DND-41 (cell line): ENCODE results near the gene UST.

ENCODE experiments used
- ATAC-seq: fragments of 200-7000 bp; cut with Tn5 transposase; 3 replicates; pipeline ENCODE4 v1.9.1; 2021; ENCODE audit warnings: low read depth; ENCODE audit not compliant: insufficient read depth
- DNase-seq: peaks from one replicate; pipeline ENCODE4 v3.0.0-alpha.2; 2020
- H2AFZ ChIP-seq: 2 replicates; pipeline ENCODE4 v1.6.0; 2012; ENCODE audit warnings: low read depth, low read length
- H3K27ac ChIP-seq: 2 replicates; pipeline ENCODE4 v1.5.1; 2012; ENCODE audit warnings: low read length, inconsistent platforms
- H3K27me3 ChIP-seq: fragments of 200-600 bp; sonication (generic); 2 replicates; pipeline ENCODE4 v1.6.0; 2012; ENCODE audit warnings: low read length, mild to moderate bottlenecking, inconsistent platforms; ENCODE audit not compliant: insufficient read depth, poor library complexity
- H3K36me3 ChIP-seq: 2 replicates; pipeline ENCODE4 v1.5.1; 2012; ENCODE audit warnings: low read length, inconsistent platforms; ENCODE audit not compliant: insufficient read depth
- H3K4me1 ChIP-seq: 2 replicates; pipeline ENCODE4 v1.5.1; 2012; ENCODE audit warnings: mild to moderate bottlenecking, low read length; ENCODE audit not compliant: insufficient read depth
- H3K4me2 ChIP-seq: 2 replicates; pipeline ENCODE4 v1.6.0; 2012; ENCODE audit warnings: mild to moderate bottlenecking, moderate library complexity, low read length, inconsistent platforms; ENCODE audit not compliant: insufficient read depth
- H3K4me3 ChIP-seq, 2 experiments: fragments of 200-600 bp in 1 of 2; shearing (Covaris generic) in 1 of 2; 2 replicates each; pipeline ENCODE4 v1.5.1; 2012 to 2016; ENCODE audit warnings: inconsistent platforms in 2 of 2, low read length in 2 of 2, mild to moderate bottlenecking in 2 of 2, low read depth in 1 of 2, moderate library complexity in 1 of 2
- H3K79me2 ChIP-seq: 2 replicates; pipeline ENCODE4 v1.6.0; 2012; ENCODE audit warnings: low read length, inconsistent platforms; ENCODE audit not compliant: insufficient read depth
- H3K9ac ChIP-seq: 2 replicates; pipeline ENCODE4 v1.6.0; 2012; ENCODE audit warnings: low read depth, mild to moderate bottlenecking, inconsistent platforms, low read length, moderate library complexity
- H3K9me3 ChIP-seq: 2 replicates; pipeline ENCODE4 v1.5.1; 2012; ENCODE audit warnings: low read length, moderate library complexity, mild to moderate bottlenecking, inconsistent platforms; ENCODE audit not compliant: insufficient read depth, severe bottlenecking
- H4K20me1 ChIP-seq: 2 replicates; pipeline ENCODE4 v1.6.0; 2012; ENCODE audit warnings: low read length; ENCODE audit not compliant: insufficient read depth
- CTCF ChIP-seq: IDR thresholded peaks from 2 replicates; pipeline ENCODE4 v1.5.1; 2012; ENCODE audit warnings: borderline replicate concordance, low read length, moderate library complexity, mild to moderate bottlenecking; ENCODE audit not compliant: poor library complexity, severe bottlenecking; ENCODE audit errors: extremely low read depth
- EZH2 ChIP-seq: IDR thresholded peaks from 3 replicates; pipeline ENCODE4 v1.6.1; 2012; ENCODE audit warnings: borderline replicate concordance, low read depth, mild to moderate bottlenecking, moderate library complexity, low read length, inconsistent platforms; ENCODE audit not compliant: severe bottlenecking

The UST gene

DNA sequence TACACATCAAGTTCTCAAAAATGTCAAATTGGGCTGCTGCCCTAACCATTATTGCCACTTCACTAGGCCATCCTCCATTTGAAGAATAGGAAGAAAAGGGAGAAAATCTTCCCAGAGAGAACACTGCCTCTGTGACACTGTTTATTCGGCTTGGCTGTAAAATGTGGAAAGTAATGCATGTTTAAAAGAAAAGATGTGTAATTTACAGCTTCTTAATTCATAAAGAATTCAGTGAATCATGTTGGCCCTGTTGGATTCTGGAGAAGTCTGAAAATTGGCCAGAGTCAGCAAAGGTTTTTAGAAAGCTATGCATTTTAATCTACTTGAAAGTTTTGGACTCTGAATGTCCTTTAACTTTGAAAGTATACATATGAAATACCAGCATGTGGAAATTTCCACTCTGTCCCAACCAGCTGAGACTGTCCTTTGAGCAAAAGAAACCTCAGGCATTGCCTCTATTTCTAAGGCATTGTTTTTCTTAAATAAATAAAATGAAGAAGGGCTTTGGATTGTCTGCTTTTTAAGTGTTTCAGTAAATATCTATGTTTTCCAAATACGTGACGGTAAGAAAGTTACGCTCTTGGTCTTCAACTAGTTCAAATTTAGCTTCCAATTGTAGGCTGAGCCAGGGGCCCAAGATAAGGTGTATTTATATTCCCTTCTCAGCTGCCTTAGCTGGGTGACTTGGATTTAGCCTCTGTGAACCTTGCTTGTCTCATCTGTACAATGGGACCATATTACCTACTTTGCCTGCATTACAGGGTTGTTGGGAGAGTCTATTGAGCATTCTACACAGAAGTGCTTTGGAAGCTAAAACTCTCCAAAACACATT, 222.2 kb downstream of the UST start:
- Histone ChIP-seq H3K4me2 (no peak overlapping the region), H3K4me3 (no peak overlapping the region), H3K79me2 (no peaks in the 10 kb centered on the region), H2AFZ (no peak overlapping the region), H4K20me1 (no peaks in the 10 kb centered on the region), H3K36me3 (0 out of 2 replicates have a peak, but pooled peaks cover 4% of the 10 kb centered on the region), H3K9me3 (no peaks in the 10 kb centered on the region), H3K9ac (no peak overlapping the region), H3K27ac (no peak overlapping the region), H3K27me3 (no peaks in the 10 kb centered on the region), H3K4me1 (no peaks in the 10 kb centered on the region)
- TF ChIP-seq EZH2 (no peak), CTCF (no peak)
- no peak for ATAC-seq
- no peak for DNase-seq

DNA sequence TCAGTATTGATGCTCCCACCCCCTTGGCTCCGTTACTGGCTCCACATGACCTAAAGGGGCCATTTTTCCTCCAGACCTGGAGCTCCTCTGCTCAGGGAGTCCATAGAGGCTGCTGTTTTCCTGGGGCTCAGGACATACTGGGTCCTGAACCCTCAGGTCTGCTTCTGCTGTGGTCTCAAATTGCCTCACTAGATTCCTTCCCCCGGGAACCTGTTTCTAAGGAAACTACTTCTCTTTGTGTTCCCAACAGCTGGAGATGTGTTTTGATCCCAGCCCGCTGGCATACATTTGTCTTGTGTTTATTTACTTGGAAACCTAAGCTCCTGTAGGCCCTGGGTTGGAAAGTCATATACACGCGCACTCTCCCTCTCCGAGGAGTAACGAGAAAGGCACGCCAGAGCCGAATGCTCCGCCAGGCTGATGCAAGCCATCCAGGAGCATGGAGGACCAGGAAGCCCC, 222.8 kb downstream of the UST start:
- Histone ChIP-seq H4K20me1 (no peaks in the 10 kb centered on the region), H3K9me3 (no peaks in the 10 kb centered on the region), H3K9ac (no peak overlapping the region), H3K27me3 (no peaks in the 10 kb centered on the region), H3K27ac (no peak overlapping the region), H3K4me1 (no peaks in the 10 kb centered on the region), H3K36me3 (no peaks in the 10 kb centered on the region), H2AFZ (no peak overlapping the region), H3K79me2 (no peaks in the 10 kb centered on the region), H3K4me3 (no peak overlapping the region), H3K4me2 (no peak overlapping the region)
- DNase-seq (no peak), ATAC-seq (no peak)
- TF ChIP-seq CTCF (no peak), EZH2 (no peak)

GRCh38 chr6:148971031-148971927, 224.4 kb downstream of the UST start:
- DNase-seq (no peak), ATAC-seq (no peak)
- Histone ChIP-seq H4K20me1 (no peaks in the 10 kb centered on the region), H3K4me2 (no peak overlapping the region), H3K79me2 (no peaks in the 10 kb centered on the region), H3K4me3 (no peak overlapping the region), H3K9me3 (no peaks in the 10 kb centered on the region), H3K4me1 (no peaks in the 10 kb centered on the region), H3K27ac (no peak overlapping the region), H3K9ac (no peak overlapping the region), H3K27me3 (no peaks in the 10 kb centered on the region), H3K36me3 (no peaks in the 10 kb centered on the region), H2AFZ (no peak overlapping the region)
- TF ChIP-seq CTCF, result no peak
- no peak for TF ChIP-seq EZH2
